Heart right ventricle (tissue), 16 donors: ENCODE results near the gene EPN2. TPM values are rescaled to one million over a fixed set of nuclear protein-coding genes. Genes with fewer than 3 reads are reported as not detected.
A peak's percentile ranks its signal among the peaks of the same experiment; 100 is the strongest.

Experiments
- ATAC-seq, 8 donors: fragments of 200-7000 bp; cut with Tn5 transposase; one replicate each; pipeline ENCODE4 v1.9.1; 2020; ENCODE audit warnings: mild to moderate bottlenecking in 8 of 8, moderate library complexity in 8 of 8, moderate number of reproducible peaks in 1 of 8
- DNase-seq, 2 donors: peaks; one replicate each; pipeline ENCODE4 v3.0.0-alpha.2; 2020
- H3K27ac ChIP-seq, 10 donors: fragments of 200-600 bp; sonication (generic) in 2 of 10; one replicate each; pipeline versions ENCODE4 v1.5.0 to v1.8.0; 2020 to 2022; ENCODE audit warnings: mild to moderate bottlenecking in 3 of 10
- H3K27me3 ChIP-seq, 7 donors: fragments of 200-600 bp; one replicate each; pipeline ENCODE4 v1.8.0; 2021 to 2022; ENCODE audit warnings: mild to moderate bottlenecking in 2 of 7
- H3K36me3 ChIP-seq, 9 donors: fragments of 200-600 bp; sonication (generic) in 1 of 9; one replicate each; pipeline versions ENCODE4 v1.5.0 to v1.8.0; 2020 to 2022; ENCODE audit warnings: mild to moderate bottlenecking in 2 of 9
- H3K4me1 ChIP-seq, 9 donors: fragments of 200-600 bp; sonication (generic) in 1 of 9; one replicate each; pipeline versions ENCODE4 v1.5.0 to v1.8.0; 2020 to 2022; ENCODE audit warnings: mild to moderate bottlenecking in 4 of 9
- H3K4me3 ChIP-seq, 10 donors: fragments of 200-600 bp; sonication (generic) in 2 of 10; one replicate each; pipeline versions ENCODE4 v1.5.0 to v1.8.0; 2020 to 2022; ENCODE audit warnings: mild to moderate bottlenecking in 7 of 10, moderate library complexity in 2 of 10
- H3K9me3 ChIP-seq, 11 donors: fragments of 200-600 bp in 10 of 11; sonication (generic) in 2 of 11; one replicate each; pipeline versions ENCODE4 v1.5.0 to v1.8.0; 2013 to 2022; ENCODE audit warnings: mild to moderate bottlenecking in 2 of 11, control low read depth in 1 of 11, moderate library complexity in 1 of 11
- WGBS, 2 donors: extraction: QIAGEN DNeasy Blood & Tissue Kit; methylation state at CpG; one replicate each; pipeline ENCODE4 v1.1.7; 2013; ENCODE audit warnings: inconsistent platforms in 1 of 2; 5-methylcytosine and 5-hydroxymethylcytosine counted together
- intact Hi-C, 10 donors: fragments of 100-400 bp; cut with DNase I; formaldehyde crosslinking; loops; one replicate each; pipeline versions ENCODE4 v1.11.1 to v1.14.2; 2022
- polyA plus RNA-seq, 2 donors: library from polyadenylated mRNA; stranded (reverse); fragments of 200-250 nt; gene quantifications; one replicate each; pipeline ENCODE4 v1.2.3, GENCODE V29; 2013
- total RNA-seq, 10 donors: library from RNA; stranded (reverse); fragmentation: NEBNext Ultra II Directional in 3 of 10; extraction: Animal tissue kit (Norgen Biotek cat#: 25700) in 3 of 10; gene quantifications; one replicate each; pipeline versions ENCODE4 v1.2.1 to v1.2.4, GENCODE V29; 2021 to 2023
- TF ChIP-seq, protein P1 (sequence below), 9 donors: fragments of 200-600 bp; sonication (generic) in 2 of 9; IDR thresholded peaks; one replicate each; pipeline versions ENCODE4 v1.5.0 to v1.8.0; 2021 to 2022; ENCODE audit warnings: antibody characterized with exemption in 9 of 9, mild to moderate bottlenecking in 5 of 9, moderate library complexity in 1 of 9
- donor health status: Arrhythmogenic right ventricular cardiomyopathy.
- donor health status: ischemic (EF 13 %, LVEDD 7.1; RV severe dilation, severe dysfunction).
- donor health status: healthy with polysubstance abuse.
- donor health status: DM: no; HTN: yes; CAD: no.
- donor health status: DM: no; HTN: no; CAD: no.
- donor health status: ischemic (EF 25% LVEDD 6.9; RV normal size, moderate dysfunction).
- donor health status: ischemic (EF 25% LVEDD 5.7; RV mildly dilated, moderate dysfunction).
- donor health status: healthy.
- donor health status: DM: yes; HTN: yes; CAD: no.
- donor health status: Ischemic cardiomyopathy.
- donor health status: ischemic (EF 35%, LVEDD 5.7; RV mildly dilated, moderate dysfunction).
- donor health status: nonischemic (EF 11% LVEDD 7.7; RV severe dilation, severe dysfunction).
- donor health status: DM: yes; HTN: yes; CAD: no.
- donor health status: PGD.
- donor health status: ischemic (EF 29% LVEDD 5.4; RV normal size, mild dysfunction).
- donor health status: nonischemic (EF 23%, LVEDD 6.1; RV moderate dilation, normal function).

The EPN2 gene
- total and polyA plus RNA-seq, 12 donors = 20.0 to 83.1 (median 54.9) TPM

DNA sequence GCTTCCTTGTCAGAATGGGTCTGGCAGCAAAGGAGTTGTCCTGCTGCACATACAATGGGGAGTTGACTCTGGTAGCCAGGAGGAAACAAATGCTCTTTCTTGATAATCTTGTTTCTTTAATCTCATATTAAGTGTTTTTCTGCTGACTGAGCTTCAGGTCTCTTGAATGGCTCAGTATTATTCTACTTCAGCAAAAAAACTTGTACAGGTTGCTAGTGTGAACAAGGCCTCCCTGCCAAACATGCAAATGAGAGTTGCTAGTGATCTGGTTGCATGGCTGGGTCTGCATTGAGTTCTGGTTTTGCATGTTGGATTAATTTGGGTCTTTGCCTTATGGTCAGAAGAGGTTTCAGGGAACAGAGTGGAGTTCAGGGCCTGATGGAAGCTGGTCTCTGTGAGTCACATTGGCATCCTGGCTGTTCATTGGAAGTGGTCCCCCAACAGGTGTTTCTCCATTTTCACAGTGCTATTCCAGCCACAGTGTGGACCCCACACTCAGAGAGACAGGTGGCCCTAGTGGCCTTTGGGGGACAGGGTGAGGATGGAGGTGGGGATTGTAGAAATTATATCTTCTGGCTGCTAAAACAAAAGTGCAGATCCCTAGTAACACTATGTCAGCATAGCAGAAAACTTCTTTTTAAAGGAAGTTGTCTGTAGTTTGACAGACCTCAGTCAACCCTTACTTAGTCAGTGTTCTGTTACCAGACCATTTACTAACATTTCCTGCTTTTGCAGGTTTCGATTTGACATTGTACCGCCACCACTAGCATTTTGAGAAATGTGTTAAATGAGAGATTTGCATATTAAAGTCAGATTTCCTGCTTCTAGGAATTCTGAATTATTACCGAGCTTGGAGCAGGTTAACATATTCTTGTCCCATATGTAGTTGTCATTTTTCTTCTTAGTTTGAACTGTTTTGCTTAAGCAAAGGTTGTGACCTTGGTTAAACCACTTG is 47.1 kb downstream of the EPN2 start:
- H3K36me3 ChIP-seq = peaks cover 0 to 46% (median 17%) of the 10 kb centered on the region in 9 donors
- intact Hi-C loops = no loop called here
- no peak overlapping the region for H3K4me3 ChIP-seq
- H3K9me3 ChIP-seq = no peaks in the 10 kb centered on the region
- peak overlapping the region in 2 of 10 donors; percentile 1 to 5 for H3K27ac ChIP-seq
- WGBS, 2 donors = 73 to 81% methylated on average over 3 of the region's 3 CpGs
- peaks cover 0 to 68% (median 46%) of the 10 kb centered on the region in 9 donors for H3K4me1 ChIP-seq
- ATAC-seq (no peak), DNase-seq (no peak)
- TF ChIP-seq, protein P1, sequence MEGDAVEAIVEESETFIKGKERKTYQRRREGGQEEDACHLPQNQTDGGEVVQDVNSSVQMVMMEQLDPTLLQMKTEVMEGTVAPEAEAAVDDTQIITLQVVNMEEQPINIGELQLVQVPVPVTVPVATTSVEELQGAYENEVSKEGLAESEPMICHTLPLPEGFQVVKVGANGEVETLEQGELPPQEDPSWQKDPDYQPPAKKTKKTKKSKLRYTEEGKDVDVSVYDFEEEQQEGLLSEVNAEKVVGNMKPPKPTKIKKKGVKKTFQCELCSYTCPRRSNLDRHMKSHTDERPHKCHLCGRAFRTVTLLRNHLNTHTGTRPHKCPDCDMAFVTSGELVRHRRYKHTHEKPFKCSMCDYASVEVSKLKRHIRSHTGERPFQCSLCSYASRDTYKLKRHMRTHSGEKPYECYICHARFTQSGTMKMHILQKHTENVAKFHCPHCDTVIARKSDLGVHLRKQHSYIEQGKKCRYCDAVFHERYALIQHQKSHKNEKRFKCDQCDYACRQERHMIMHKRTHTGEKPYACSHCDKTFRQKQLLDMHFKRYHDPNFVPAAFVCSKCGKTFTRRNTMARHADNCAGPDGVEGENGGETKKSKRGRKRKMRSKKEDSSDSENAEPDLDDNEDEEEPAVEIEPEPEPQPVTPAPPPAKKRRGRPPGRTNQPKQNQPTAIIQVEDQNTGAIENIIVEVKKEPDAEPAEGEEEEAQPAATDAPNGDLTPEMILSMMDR (IDR thresholded peaks at IDR 0.05) = no peak
- H3K27me3 ChIP-seq = peaks cover 0 to 6% (median 0%) of the 10 kb centered on the region in 7 donors

DNA sequence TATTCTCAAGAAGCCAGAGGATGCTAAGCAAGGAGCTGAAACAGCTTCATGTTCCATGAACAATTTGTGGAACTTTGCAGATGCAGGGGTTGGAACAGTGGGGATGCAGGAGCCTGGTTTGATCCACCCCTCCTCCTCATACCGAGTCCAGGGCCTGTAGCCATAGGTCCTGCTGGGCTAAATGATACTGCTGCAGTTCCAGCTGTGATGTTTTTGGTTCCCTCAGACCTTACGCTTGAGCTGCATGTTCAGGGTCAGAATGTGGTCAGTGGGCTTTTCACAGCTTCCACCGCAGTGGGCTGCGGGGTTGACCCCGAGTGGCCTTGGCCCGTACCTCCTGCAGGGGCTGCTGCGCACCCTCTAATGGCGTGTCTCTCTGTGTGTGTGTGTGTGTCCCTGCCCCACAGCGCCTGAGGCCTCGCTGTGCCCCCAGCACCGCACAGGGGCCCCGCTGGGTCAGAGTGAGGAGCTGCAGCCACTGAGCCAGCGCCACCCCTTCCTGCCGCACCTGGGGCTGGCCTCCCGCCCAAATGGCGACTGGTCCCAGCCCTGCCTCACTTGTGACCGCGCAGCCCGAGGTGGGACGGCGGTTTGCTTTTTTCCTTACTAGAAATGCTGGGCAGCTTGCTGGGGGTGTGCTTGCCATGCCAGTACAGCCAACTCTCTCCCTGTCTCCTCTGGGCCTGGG is 48.2 kb downstream of the EPN2 start:
- DNase-seq (no peak), ATAC-seq (peak in 2 of 8 donors; percentile 11 to 22)
- peaks cover 4 to 73% (median 50%) of the 10 kb centered on the region in 9 donors for H3K4me1 ChIP-seq
- TF ChIP-seq, protein P1 (IDR thresholded peaks at IDR 0.05) = no peak
- peaks cover 0 to 6% (median 0%) of the 10 kb centered on the region in 7 donors for H3K27me3 ChIP-seq
- 87 to 90% methylated on average over 21 of the region's 21 CpGs for WGBS, 2 donors
- peaks cover 0 to 40% (median 17%) of the 10 kb centered on the region in 9 donors for H3K36me3 ChIP-seq
- H3K27ac ChIP-seq = peak overlapping the region in 1 of 10 donors; percentile 1
- H3K9me3 ChIP-seq = no peaks in the 10 kb centered on the region
- no peak overlapping the region for H3K4me3 ChIP-seq
- intact Hi-C loops = no loop called here

DNA sequence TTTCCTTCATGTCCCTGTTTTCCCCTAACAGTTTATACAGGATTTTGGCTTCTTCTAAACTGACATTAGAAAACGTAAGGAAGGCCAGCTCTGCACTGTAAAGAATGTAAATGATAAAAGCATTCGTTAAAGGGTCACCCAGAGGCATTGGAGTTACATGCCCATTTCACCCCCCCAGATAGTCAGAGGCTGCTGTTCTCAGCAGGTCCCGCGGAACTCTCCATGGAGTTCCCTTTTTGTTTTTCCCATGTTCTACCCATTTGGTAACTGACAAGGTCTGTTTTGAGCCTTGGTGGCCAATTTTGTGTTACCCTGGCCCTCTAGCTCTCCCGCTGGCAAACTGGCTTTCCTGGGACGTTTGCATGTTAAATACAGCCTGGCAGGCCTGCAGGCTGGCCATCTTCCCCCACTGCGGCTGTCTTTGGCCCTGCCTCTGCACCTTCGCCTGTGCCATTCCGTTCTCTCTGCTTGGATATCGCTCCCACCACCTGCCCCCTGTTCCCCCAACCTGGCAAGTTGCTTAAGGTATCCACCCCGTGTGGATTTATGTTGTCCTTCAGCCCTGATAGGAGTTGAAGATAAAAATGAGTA is 49.7 kb downstream of the EPN2 start:
- Histone ChIP-seq H3K36me3 (peaks cover 0 to 36% (median 16%) of the 10 kb centered on the region in 9 donors), H3K27ac (peak overlapping the region in 4 of 10 donors; percentile 10 to 19 (median 12)), H3K9me3 (no peaks in the 10 kb centered on the region), H3K4me3 (no peak overlapping the region), H3K4me1 (peaks cover 7 to 73% (median 52%) of the 10 kb centered on the region in 9 donors), H3K27me3 (peaks cover 0 to 6% (median 0%) of the 10 kb centered on the region in 7 donors)
- ATAC-seq = peak in 4 of 8 donors; percentile 25 to 58 (median 44)
- TF ChIP-seq, protein P1 (IDR thresholded peaks at IDR 0.05) = no peak
- WGBS, 2 donors = 54 to 63% methylated on average over 11 of the region's 11 CpGs
- intact Hi-C loops = no loop called here
- DNase-seq = no peak

DNA sequence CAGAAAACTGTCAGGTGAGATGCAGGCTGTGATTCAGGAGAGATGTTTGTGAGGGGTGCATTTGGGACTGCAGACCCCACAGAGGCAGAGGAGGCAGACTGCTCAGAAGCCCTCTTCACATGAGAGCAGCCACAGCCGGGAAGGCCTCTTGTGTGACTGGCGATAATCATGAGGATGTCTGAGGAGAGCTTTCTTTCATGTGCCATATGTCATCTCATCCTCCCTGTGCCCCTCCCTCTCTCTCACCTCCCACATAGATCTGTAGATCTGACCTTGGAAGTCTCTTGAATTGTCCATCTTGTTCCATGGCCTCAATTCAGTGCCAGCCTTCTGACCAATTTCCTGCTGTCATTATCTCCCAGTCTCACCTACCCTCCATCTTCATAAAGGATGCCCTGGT is 50.5 kb downstream of the EPN2 start:
- Histone ChIP-seq H3K36me3 (peaks cover 0 to 35% (median 13%) of the 10 kb centered on the region in 9 donors), H3K9me3 (no peaks in the 10 kb centered on the region), H3K27me3 (peaks cover 0 to 10% (median 0%) of the 10 kb centered on the region in 7 donors), H3K27ac (no peak overlapping the region), H3K4me3 (no peak overlapping the region), H3K4me1 (peaks cover 7 to 79% (median 52%) of the 10 kb centered on the region in 9 donors)
- no peak for DNase-seq
- TF ChIP-seq, protein P1 (IDR thresholded peaks at IDR 0.05) = no peak
- intact Hi-C loops = no loop called here
- no peak for ATAC-seq
- WGBS, 2 donors = 81 to 86% methylated on average over 2 of the region's 2 CpGs
